ENCODE measurements around the gene PACRG.

GRCh38 chr6:163331245-163331644, 603.5 kb downstream of the PACRG start:
- TF ChIP-seq, protein P1, sequence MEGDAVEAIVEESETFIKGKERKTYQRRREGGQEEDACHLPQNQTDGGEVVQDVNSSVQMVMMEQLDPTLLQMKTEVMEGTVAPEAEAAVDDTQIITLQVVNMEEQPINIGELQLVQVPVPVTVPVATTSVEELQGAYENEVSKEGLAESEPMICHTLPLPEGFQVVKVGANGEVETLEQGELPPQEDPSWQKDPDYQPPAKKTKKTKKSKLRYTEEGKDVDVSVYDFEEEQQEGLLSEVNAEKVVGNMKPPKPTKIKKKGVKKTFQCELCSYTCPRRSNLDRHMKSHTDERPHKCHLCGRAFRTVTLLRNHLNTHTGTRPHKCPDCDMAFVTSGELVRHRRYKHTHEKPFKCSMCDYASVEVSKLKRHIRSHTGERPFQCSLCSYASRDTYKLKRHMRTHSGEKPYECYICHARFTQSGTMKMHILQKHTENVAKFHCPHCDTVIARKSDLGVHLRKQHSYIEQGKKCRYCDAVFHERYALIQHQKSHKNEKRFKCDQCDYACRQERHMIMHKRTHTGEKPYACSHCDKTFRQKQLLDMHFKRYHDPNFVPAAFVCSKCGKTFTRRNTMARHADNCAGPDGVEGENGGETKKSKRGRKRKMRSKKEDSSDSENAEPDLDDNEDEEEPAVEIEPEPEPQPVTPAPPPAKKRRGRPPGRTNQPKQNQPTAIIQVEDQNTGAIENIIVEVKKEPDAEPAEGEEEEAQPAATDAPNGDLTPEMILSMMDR (IDR thresholded peaks at IDR 0.05; ENCODE audit: poor library complexity, severe bottlenecking), result no peak
- TF ChIP-seq EZH2 (IDR thresholded peaks at IDR 0.05; ENCODE audit: borderline replicate concordance, insufficient read depth, low read length, poor library complexity, severe bottlenecking) (no peak), POLR2AphosphoS5 (IDR thresholded peaks at IDR 0.05) (no peak), EP300 (conservative IDR thresholded peaks at IDR 0.05; ENCODE audit: poor library complexity, severe bottlenecking) (no peak)
- TF ChIP-seq, protein P2, sequence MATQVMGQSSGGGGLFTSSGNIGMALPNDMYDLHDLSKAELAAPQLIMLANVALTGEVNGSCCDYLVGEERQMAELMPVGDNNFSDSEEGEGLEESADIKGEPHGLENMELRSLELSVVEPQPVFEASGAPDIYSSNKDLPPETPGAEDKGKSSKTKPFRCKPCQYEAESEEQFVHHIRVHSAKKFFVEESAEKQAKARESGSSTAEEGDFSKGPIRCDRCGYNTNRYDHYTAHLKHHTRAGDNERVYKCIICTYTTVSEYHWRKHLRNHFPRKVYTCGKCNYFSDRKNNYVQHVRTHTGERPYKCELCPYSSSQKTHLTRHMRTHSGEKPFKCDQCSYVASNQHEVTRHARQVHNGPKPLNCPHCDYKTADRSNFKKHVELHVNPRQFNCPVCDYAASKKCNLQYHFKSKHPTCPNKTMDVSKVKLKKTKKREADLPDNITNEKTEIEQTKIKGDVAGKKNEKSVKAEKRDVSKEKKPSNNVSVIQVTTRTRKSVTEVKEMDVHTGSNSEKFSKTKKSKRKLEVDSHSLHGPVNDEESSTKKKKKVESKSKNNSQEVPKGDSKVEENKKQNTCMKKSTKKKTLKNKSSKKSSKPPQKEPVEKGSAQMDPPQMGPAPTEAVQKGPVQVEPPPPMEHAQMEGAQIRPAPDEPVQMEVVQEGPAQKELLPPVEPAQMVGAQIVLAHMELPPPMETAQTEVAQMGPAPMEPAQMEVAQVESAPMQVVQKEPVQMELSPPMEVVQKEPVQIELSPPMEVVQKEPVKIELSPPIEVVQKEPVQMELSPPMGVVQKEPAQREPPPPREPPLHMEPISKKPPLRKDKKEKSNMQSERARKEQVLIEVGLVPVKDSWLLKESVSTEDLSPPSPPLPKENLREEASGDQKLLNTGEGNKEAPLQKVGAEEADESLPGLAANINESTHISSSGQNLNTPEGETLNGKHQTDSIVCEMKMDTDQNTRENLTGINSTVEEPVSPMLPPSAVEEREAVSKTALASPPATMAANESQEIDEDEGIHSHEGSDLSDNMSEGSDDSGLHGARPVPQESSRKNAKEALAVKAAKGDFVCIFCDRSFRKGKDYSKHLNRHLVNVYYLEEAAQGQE (IDR thresholded peaks at IDR 0.05; ENCODE audit: borderline replicate concordance), result no peak

Measured in neural cell (in vitro differentiated cells).